HG02588 (cell line): ENCODE data around the gene NTM.
"Not testable (repeated sequence)": the region's sequence is repeated elsewhere in the genome, so short reads cannot be mapped to it uniquely, and the experiment has no call there.

Experiments used
- ATAC-seq: cut with Tn5 transposase; IDR thresholded peaks from one replicate; pipeline ENCODE4 v1.9.1; 2021; ENCODE audit warnings: mild to moderate bottlenecking, moderate library complexity; ENCODE audit not compliant: unreplicated experiment

Gene NTM

DNA sequence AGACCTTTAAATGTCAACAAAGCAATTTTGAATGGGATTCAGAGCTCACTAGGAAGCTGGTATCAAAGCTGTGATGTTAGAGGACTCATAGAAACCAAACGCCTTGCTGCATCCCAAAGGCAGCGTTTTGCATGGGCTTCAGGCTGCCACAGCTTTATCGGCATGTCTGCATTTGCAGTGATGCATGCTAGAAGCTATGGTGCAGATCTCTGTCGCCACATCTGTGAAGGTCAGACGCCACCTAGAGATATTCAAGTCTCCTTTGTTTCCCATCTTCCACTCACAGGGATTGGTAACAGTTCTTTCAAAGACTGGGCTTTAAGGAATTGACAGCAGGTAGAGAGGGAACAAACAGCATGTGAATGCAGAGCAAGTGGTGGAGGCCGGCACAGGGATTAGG, 47.8 kb downstream of the NTM start:
- ATAC-seq = no peak

DNA sequence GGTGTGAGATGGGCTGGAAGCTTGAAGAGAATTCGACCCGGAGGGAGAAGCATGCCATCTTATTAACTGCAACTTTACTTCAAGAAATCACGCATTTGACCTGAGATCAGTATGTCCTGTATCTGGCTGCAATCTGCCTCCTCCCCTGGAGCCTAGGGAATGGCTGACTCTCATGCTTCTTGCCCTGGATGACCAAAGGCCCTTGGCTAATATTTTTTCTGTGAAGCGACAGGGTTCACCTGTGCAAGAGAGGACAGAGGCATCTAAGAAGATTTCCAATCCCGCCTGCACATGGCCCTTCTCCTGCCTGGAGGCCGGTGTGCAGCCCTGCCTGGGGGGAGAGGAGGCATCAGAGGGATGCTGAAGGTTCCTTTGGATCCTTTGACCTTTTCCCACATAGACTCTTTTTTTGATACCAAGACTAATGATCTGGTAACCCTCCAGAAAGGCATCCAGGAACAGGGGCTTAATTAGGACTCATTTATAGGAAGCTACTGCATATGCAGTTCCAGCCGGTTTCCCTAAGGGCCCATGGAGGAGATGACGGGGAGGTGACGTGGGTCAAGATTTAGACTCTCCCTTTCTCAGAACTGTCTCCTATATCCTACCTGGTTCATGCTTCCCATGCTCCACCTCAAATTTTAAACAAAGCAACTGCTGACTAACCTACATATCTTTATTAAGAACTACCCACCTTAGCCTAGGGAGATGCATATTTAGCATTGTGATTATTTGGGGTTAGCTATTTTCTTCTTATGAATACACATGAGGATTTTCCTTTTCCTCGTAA, 50.8 kb downstream of the NTM start:
- no peak for ATAC-seq

DNA sequence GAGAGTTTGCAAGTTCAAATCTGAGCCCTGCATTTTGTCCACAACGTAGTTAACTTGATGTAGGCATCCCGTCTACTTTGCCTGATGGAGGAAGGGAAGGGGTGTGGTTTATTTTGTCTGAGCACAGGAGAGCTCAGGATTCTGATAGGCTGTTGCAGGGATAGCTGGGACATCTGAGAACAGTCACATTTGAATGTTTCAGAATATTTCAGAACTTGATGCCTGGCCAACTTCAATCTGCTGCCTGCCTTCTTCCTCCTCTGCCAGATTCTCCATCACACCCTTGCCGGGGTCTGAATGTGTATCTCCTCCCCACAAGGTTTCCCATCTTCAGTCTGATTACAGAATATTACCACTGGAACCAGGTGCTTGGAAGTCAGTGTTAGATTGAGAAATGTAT, 51.6 kb downstream of the NTM start:
- ATAC-seq = no peak

DNA sequence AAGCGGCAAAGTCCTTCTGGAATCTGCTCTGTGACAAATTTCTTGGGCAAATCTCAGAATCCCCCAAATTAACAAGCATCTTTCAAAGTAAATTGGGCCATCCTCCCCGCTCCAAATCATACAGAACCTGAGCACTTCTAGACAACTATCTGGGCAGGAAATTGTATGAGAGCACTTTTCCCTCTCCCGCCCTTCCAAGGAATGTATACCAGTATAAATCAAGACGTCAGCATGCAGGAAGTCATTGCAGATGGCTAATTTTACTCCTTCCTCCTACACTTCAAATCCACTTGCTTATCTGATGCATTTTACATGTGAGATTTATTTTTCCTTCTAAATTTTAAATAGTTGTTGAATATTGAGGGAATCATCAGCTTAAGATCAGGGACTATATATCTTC, 52.1 kb downstream of the NTM start:
- no peak for ATAC-seq

DNA sequence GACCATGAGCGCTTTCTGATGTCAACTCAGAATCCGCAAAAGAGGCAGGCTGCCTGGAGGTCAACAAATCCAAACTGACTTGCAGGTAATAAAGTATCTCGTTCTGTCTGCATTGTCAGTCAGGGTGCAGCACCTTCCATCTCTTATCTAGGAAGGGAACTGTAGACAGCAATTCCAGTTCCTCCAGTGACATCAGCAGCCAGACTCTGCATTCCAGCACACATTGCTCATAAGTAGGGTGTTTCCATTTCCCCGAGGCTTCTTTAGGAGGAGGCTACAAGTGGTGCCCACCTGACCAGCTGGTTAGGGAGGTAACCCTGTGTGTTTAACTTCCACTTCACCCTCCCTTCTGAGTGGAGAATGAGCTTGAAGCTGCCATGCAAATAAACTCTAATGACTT, 53.3 kb downstream of the NTM start:
- no peak for ATAC-seq

DNA sequence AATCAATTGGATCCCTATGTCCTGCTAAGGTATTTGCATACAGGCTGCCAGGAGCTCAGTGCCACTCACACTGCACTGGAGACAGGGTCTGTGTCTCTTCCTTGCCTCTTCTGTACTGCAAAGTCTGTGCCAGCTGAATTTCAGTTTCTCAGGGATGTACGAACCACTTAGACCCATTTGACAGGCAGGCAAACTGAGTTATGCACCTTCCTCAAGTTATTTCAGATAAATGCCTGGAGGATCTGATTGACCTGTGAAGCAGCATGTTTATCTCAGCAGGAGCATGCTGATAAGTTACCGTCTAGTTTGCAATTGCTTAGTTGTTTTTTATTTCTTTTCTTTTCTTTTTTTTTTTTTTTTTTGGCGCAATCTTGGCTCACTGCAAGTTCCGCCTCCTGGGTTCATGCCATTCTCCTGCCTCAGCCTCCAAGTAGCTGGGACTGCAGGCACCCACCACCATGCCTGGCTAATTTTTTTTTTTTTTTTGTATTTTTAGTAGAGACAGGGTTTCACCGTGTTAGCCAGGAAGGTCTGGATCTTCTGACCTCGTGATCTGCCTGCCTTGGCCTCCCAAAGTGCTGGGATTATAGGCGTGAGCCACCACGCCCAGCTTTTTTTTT, 54.0 kb downstream of the NTM start:
- ATAC-seq = not testable (repeated sequence)

DNA sequence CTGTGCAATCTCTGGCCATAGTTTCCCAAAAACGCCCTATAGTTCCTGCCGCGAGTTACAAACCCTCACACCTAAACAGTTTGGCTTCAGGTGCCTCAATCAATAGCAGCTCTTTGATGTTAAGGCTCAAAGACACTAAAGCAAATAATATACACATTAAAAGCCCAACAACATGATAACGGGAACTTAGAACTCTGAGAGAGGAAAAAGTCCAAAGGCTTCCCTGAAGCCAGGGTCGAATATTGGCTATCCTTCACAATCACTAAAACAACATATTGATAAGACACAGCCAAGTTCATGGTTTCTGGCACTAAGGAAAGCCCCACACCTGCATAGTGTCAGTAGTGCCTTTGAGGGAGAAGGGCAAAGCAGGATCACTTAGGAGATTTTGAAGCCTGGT, 54.9 kb downstream of the NTM start:
- ATAC-seq = no peak

DNA sequence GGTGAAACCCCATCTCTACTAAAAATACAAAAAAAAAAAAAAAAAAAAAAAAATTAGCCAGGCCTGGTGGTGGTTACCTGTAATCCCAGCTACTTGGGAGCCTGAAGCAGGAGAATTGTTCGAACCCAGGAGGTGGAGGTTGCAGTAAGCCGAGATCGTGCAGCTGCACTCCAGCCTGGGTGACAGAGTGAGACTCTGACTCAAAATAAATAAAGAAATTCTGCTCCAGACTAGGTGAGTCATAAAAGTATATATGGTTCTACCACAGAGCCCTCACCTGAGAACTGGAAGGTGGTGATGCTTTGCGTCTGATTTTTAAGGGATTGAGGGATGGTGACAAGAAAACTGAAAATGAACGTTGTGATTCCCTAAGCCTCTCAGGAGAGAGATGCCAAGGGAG, 58.4 kb downstream of the NTM start:
- ATAC-seq = no peak

DNA sequence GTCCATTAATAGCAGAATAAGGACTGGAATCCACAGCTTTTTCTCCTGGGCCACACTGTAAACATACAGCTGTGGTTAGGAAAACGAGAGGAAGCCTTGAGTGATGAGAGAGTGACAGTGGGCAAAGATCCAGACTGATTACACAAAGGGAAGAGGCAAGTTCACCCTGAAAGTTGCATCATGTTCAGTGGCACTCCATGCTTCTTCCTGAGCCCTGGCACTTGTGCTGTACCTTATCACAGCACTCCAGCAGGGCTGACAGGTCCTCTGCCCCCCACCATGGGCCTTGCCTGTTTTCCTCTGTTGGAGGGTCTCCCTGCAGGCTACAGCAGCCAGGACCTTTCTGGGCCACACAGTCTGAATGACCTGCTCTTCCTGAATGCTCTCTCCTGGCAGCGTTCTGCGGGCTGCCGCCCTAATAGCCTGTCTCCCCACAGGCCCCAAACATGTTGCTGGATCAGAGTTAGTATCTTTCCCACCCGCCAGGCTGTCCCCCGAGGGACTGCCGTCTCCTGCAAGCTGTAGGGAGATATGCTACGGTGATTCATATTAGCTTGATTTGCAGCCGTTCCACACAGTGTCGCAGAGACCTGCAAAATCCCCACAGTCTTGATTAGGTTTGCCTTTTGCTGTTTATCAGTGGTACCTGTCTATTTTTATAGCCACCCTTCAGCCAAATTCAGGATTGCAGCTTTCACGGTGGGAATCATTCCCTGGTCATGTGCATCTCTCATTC, 60.2 kb downstream of the NTM start:
- ATAC-seq = no peak

DNA sequence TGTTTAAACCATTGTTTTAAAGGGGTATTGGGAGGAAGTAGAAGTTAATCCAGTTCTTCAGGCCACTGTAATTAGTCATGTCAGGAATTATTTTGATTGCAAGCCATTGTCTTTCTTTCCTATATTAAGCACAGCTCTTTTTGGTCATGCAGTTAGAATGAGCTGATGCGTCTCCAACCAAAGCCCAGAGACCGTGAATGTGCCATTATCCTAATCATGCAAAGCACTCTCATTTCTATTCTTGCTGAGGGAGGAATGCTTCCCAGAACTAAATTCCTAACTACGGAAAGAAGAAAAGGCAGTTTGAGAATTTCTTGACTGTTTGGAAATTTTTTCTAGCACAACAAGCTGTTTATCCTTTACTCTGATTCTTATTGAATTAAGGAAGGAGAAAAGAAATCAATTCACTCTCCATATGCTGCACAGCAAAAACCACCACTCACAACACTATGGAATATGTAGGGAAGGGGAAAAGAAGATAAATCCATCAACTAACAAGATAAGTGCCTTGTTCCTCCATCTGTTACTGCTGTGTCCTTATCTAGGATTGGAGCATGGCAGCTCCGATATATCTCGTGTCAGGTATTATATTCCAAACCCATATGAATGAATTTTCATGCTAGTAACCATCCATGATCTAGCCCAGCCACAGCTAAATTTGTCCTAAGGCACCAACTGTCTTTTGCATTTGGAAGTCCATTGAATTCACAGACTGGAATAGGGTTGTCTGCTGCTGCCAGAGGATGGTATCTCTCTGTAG, 70.8 kb downstream of the NTM start:
- no peak for ATAC-seq

DNA sequence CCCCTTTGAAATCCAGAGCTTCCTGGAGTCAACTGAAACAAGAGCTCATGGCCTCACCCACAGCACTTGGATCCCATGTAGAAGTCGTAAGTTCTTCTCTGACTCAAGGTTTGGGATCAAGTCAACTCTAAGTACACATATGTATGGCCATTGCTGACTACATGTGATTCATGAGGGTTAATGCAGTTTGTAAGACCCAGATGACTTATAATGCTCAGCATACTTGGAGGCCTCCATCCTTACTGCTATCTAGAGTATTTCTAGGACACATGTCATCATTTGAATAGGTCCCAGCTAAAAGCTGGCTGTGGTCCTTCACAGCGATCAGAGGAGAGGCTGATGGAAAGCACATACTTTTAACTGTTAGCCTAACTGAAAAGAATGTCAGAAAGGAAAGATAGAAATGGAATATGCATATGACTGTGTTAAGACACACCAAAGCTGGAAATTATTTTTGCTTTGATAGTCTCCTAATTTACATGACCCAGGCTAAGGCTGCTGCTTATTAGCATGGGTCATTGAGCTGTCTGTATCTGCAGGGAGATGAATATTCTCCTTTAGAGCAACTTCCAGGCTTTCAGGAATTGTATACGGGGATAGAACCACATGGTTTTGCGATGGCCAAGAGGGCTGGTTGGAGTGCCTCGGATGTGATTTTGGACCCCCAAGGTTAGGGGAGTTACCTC, 76.3 kb downstream of the NTM start:
- ATAC-seq = no peak

DNA sequence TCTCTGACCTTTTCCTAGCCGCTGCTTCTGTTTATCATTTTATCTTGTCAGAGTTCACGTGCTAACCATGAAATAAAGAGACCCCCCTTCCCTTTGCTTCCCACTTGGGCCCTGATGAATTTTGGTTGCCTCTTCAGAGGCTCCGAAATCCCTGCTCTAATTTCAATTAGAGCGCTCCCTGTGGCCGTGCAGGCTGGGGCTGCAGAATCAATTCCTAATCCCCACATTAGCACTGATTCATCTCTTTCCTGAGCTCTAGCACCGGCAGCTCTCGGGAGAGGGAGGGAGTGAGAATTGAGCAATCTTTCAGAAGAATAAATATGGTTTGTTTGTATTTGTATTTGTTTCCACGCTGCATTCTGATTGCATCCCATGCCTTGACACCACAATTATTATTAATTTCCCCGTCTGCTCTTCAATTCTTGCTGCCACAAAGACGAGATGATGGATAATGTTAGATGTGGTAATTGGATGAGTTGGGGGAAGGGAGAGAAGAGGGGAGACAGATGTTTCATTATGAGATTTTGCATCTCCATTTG, 76.9 kb downstream of the NTM start:
- no peak for ATAC-seq

DNA sequence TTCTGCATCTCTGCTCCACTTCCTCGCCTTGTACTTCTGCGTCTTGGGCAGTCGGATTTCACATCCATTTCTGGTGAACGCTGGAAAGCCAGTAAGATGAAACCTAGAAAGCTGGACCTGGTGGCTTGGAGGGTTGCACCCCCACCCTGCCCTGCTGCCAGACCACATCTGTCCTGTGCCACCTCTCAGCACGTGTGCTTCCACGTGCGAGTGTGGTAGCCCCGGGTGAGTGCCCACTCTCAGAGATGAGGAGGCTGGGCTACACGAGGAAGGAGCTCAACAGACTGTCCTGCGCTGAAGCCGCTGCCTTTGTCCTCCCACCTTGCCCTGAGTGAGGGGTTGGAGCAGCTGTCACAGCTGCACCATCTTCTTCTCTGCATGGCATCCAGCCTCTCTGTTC, 77.5 kb downstream of the NTM start:
- ATAC-seq = no peak

DNA sequence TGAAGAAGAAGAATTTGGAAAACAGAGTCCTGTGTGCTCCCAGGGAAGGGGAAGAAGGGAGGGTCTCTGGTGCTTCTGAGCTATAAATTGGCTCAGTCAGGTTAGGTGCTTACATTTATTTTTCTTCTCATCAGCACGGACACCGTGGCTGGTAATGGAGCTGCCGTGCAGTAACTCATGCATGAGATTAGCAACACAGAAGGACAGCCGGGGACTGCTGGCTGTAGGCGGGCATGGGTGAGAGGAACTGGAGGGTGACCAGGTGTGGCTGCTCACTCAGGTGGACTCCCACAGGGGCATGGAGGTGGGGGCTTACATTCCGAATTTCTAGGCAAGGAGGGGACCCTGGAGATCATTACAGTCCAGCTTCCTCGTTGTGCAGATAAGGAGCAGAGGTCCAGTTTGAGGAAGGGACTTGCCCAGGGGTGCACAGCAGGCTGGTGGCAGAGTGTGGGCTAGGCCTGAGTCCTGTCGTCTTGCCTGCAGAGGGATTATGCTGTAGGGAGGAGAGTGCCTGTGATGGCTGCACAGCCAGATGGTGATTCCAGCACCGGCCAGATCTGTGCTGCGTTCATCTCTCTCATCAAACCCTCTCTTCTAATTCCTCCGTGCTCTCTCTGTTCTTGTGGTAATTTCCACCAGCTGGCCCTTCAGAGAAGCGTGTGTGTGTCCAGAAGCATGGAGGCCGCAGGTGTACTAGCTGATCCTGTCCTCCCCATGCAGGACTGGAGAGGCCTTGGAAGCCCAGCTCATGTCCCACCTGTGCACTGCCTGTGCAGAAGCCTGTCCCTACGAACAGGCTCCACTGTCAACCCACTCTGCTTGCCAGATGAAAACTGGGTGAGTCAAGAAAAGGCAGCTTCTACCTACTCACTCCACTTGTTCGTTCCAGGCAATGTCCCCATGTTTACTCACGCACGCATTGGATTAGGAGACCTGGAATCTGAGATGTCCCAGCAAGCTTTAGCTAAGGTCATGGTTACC, 78.9 kb downstream of the NTM start:
- no peak for ATAC-seq

DNA sequence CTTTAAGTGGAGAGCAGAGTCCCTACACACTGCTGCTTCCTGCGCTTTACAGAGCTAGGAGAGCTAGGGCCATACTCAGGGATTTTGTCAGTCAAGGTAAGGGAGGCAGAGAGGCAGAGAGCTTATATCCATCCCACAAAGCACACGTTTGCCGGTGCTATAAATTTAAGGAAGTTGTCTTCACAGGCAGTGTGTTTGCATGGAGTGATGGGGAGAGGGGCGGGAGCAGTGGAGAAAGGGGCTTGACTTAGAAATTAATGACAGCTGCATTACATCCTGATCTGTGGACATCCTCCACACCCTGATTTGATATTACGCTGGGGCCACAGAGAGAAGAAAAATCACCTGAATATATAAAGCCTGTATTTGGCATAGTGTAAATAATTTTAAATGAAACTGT, 84.1 kb downstream of the NTM start:
- no peak for ATAC-seq

DNA sequence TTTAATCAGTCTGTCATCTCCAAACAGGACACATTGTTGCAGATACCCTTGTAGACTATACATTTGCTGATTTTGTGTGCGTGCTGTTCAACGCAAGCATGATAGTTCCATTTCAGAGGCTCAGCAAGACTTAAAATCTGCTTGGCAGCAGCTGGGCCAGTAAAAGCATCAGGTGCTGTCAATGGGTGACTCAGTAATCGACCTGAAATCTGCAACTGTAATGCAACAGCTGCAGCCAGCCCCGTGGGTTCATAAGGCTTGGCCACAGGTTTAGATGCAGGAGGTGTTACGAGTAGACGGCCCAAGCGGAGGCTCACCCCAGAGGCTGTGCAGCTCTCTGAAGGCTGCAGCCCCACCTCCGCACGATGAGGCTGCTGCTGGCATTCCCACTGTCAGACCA, 84.6 kb downstream of the NTM start:
- no peak for ATAC-seq

DNA sequence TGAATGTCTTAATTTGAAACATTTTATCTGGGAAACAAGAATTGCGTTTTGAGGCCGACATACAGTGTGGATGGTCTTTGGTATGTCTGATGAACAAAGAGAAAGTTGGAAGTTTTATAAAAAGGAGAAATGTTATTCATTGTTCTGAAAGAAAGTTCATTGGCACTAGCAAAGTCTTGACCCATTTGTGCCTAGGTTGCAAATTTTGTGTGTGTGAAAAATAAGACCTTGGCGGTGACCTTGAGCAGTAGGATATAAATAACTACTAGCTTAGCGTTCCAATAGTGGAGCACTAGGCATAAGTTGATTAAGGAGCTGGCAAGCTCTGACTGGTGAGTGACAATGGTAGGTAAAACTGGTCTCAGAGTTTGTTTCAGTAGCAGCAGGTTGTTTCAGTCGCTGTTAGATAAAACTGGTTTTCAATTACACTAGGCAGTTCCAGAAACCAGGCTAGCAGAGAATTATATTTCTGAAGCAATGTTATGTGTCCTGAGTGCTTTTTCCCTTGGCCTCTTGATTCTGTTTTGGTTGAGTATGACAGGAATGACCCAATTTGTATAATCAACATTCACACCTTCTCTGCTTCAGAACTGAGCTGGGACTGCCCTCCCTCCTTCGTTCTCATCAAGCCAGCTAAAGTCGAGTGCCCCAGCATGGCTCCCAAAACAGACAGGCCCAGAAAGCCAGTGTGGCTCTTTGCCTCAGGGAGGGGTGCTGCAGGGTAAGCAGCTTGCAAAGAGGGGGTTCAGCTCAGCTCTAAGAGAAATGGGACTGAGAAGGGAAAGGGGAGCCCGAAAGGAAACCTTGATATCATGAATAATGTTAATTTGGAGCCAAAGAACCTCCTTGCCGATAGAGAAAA, 85.7 kb downstream of the NTM start:
- no peak for ATAC-seq

DNA sequence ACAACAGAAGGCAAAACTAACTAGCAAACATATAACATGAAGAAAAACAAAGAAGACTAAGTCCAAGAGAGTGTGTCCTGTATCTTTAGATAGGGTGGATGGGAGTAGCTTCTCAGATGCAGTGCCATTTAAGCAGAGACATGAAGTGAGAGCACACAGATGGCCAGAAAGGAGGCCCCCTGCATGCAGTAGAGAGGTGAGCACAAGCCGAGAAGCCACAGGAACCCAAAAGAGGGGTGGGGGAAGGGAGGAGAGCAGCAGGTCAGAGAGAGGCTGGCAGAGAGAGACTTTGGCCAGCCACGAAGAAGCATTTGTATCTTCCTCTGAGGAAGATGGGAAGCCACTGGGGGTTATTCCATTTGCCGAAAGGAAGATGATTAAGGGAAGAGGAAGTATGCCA, 86.7 kb downstream of the NTM start:
- ATAC-seq = no peak
